NB4 (cell line): ENCODE data around the gene UGT1A4.
"Not testable (repeated sequence)": the region's sequence is repeated elsewhere in the genome, so short reads cannot be mapped to it uniquely, and the experiment has no call there.

Experiments
- CTCF ChIP-seq: IDR thresholded peaks from one replicate; pipeline ENCODE4 v1.5.1; 2012; ENCODE audit warnings: low read depth, low read length
- MAX ChIP-seq: IDR thresholded peaks from 2 replicates; pipeline ENCODE4 v1.6.1; 2011; ENCODE audit warnings: low read depth, low read length
- POLR2A ChIP-seq: IDR thresholded peaks from 2 replicates; pipeline ENCODE4 v1.6.1; 2011; ENCODE audit warnings: mild to moderate bottlenecking; ENCODE audit not compliant: insufficient read length; ENCODE audit errors: extremely low read depth

GRCh38 chr2:233745838-233746237 lies 27.3 kb downstream of the UGT1A4 start:
- TF ChIP-seq CTCF, MAX, POLR2A: not testable (repeated sequence)
